Measurements from ENCODE around the gene RPS18.

DNA sequence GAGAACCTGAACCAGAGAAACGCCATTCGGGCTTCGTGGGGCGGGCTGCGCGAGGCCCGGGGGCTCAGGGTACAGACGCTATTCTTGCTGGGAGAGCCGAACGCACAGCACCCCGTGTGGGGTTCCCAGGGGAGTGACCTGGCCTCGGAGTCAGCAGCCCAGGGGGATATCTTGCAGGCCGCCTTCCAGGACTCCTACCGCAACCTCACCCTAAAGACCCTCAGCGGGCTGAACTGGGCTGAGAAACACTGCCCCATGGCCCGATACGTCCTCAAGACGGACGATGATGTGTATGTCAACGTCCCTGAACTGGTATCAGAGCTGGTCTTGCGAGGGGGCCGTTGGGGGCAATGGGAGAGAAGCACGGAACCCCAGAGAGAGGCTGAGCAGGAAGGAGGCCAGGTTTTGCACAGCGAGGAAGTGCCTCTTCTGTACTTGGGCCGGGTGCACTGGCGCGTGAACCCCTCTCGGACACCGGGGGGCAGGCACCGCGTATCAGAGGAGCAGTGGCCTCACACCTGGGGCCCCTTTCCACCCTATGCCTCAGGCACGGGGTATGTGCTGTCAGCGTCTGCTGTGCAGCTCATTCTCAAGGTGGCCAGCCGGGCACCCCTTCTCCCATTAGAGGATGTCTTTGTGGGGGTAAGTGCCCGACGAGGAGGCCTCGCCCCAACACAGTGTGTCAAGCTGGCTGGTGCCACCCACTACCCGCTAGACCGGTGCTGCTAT lies 6.0 kb downstream of the RPS18 start:
- TF ChIP-seq RCOR1 (IDR thresholded peaks at IDR 0.05; ENCODE audit: low read depth, low read length) (no peak), MAZ (IDR thresholded peaks at IDR 0.05; ENCODE audit: borderline replicate concordance, low read depth, low read length) (no peak), HDAC2 (IDR thresholded peaks at IDR 0.05) (no peak), RAD21 (conservative IDR thresholded peaks at IDR 0.05 in 1 of 2, IDR thresholded peaks at IDR 0.05 in 1 of 2) (no peak)
- TF ChIP-seq, protein P1, sequence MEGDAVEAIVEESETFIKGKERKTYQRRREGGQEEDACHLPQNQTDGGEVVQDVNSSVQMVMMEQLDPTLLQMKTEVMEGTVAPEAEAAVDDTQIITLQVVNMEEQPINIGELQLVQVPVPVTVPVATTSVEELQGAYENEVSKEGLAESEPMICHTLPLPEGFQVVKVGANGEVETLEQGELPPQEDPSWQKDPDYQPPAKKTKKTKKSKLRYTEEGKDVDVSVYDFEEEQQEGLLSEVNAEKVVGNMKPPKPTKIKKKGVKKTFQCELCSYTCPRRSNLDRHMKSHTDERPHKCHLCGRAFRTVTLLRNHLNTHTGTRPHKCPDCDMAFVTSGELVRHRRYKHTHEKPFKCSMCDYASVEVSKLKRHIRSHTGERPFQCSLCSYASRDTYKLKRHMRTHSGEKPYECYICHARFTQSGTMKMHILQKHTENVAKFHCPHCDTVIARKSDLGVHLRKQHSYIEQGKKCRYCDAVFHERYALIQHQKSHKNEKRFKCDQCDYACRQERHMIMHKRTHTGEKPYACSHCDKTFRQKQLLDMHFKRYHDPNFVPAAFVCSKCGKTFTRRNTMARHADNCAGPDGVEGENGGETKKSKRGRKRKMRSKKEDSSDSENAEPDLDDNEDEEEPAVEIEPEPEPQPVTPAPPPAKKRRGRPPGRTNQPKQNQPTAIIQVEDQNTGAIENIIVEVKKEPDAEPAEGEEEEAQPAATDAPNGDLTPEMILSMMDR (IDR thresholded peaks at IDR 0.05) = no peak
- TF ChIP-seq, protein P2, sequence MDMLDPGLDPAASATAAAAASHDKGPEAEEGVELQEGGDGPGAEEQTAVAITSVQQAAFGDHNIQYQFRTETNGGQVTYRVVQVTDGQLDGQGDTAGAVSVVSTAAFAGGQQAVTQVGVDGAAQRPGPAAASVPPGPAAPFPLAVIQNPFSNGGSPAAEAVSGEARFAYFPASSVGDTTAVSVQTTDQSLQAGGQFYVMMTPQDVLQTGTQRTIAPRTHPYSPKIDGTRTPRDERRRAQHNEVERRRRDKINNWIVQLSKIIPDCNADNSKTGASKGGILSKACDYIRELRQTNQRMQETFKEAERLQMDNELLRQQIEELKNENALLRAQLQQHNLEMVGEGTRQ (IDR thresholded peaks at IDR 0.05) = no peak
- TF ChIP-seq, protein P3, sequence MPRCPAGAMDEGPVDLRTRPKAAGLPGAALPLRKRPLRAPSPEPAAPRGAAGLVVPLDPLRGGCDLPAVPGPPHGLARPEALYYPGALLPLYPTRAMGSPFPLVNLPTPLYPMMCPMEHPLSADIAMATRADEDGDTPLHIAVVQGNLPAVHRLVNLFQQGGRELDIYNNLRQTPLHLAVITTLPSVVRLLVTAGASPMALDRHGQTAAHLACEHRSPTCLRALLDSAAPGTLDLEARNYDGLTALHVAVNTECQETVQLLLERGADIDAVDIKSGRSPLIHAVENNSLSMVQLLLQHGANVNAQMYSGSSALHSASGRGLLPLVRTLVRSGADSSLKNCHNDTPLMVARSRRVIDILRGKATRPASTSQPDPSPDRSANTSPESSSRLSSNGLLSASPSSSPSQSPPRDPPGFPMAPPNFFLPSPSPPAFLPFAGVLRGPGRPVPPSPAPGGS (IDR thresholded peaks at IDR 0.05) = no peak
- TF ChIP-seq, protein P4, sequence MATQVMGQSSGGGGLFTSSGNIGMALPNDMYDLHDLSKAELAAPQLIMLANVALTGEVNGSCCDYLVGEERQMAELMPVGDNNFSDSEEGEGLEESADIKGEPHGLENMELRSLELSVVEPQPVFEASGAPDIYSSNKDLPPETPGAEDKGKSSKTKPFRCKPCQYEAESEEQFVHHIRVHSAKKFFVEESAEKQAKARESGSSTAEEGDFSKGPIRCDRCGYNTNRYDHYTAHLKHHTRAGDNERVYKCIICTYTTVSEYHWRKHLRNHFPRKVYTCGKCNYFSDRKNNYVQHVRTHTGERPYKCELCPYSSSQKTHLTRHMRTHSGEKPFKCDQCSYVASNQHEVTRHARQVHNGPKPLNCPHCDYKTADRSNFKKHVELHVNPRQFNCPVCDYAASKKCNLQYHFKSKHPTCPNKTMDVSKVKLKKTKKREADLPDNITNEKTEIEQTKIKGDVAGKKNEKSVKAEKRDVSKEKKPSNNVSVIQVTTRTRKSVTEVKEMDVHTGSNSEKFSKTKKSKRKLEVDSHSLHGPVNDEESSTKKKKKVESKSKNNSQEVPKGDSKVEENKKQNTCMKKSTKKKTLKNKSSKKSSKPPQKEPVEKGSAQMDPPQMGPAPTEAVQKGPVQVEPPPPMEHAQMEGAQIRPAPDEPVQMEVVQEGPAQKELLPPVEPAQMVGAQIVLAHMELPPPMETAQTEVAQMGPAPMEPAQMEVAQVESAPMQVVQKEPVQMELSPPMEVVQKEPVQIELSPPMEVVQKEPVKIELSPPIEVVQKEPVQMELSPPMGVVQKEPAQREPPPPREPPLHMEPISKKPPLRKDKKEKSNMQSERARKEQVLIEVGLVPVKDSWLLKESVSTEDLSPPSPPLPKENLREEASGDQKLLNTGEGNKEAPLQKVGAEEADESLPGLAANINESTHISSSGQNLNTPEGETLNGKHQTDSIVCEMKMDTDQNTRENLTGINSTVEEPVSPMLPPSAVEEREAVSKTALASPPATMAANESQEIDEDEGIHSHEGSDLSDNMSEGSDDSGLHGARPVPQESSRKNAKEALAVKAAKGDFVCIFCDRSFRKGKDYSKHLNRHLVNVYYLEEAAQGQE (IDR thresholded peaks at IDR 0.05) = no peak
